ENCODE data around the gene LRRC47.

LRRC47 gene

DNA sequence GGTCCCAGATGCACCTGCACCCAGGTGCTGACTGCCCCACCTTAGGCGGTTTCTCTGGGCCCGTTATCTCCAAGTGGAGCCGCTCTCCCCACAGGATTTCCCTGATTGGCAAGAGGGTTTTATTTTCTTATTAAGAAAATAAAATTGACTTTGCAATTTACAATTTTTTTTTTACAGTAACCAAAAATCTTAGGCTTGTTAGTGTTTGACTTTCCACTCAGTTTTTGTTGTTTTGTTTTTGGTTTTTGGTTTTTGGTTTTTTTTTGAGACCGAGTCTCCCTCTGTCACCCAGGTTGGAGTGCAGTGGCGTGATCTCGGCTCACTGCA, 48.8 kb downstream of the LRRC47 start:
- DNase-seq: no peak
- no peak for ATAC-seq

DNA sequence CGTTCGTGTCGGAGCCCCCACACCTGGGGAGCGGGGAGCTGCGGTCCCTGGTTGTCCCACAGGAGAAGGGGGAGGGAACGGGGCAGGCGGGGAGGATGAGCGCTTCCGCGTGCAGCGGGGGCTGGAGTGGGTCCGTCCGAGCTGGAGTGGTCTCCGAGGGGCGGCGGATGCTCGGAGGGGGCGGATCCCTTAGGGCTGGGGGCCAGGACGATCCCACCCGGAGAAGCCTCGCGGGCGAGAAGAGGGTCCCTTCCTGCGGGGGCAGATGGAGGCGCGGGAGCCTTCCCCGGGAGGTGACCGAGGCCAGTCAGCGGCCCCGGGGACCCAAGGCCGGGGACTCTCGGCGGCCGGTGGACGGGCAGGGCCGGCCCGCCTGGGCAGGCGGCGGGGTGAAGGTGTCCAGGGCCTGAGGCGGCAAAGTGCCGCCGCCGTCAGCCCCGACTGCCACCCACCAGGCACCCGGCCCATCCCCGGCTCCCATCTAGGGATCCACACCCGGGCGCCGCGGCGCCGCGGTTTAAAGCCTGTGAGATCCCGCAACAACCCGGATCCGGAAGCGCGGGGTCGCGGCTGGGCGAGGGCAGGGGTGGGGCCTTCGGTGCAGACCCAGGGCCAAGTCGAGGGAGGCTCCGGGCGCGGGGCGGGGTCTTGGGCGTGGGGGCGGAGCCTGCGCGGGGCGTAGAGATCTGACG, 49.3 kb downstream of the LRRC47 start:
- peak; percentile 92 for DNase-seq
- peak; percentile 96 for ATAC-seq

- DNase-seq: no peak
- no peak for ATAC-seq
These were observed 49.9 kb downstream of the LRRC47 start for GRCh38 chr1:3746389-3746829.

DNA sequence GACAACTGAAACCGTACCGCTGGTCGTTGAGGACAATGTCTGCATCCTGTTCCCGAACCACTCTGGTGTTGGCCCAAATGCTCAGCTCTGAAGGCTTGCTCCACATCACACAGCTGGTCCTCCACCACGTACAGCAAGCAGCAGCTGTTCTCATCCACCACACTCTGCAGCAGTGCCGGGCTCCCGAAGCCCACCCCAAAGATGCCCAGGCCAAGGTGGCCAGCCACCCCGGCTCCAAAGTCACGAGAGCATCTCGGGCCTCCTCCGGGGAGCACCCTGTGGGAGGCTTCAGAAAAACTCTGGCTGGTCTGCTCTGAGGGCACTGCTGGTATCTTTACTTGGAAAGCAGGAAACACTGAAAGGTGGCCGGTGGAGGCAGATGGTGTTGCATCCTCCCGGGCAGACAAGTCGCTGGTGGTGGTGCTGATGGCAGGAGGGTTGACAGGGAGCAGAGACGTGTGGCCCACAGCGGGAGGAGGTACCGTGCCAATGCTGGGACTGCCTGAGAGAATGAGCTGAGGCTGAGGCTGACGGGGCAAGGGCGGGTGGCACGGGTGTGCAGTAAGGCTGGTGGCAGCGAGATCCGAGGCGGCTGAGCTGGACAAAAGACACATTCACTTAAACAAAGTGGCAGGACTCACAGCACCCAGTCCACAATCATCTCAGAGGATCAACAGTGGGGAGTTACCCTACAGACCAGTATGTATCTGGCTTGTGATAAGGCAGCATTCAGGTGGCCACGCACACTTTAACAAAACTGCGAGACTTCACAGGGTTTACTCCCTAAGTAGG, 50.5 kb downstream of the LRRC47 start:
- ATAC-seq (no peak), DNase-seq (no peak)

DNA sequence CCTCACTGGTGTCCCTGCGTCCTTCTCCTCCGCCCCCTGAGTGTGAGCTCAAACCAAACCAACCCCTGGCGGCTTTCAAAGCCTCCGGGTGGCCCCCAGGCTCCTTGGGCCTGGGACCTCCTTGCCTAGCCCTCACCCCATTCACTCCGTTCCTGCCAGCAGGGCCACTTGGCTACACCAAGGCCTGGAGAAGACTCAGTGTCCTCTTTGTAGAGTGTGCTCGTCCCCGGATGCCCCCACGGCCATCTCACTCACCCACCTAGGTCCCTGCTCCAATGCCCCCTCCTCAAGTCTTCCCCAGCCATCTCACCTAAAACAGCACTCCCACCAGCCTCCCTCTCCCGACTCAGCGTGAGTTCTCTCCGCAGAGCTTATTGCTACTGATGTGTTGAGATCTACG, 51.2 kb downstream of the LRRC47 start:
- DNase-seq (no peak), ATAC-seq (no peak)

DNA sequence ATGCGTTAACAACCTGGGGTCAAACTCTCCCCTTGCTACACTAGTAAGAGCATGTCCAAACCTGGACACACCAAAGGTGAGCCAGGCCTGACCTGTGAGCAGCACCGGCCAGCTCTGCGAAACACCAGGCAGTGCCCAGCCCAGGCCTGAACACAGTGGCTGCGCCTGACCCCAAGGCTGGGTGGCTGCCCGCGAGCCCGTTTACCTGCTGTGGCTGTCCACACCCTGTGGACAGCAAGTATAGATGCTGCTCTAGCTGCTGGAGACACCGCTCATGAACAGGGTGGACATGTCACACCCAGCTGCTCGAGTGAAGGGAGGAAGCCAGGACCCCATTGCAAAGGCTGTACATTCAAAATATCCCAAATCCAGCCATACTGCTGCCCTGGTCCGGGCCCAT, 51.7 kb downstream of the LRRC47 start:
- ATAC-seq (no peak), DNase-seq (no peak)

DNA sequence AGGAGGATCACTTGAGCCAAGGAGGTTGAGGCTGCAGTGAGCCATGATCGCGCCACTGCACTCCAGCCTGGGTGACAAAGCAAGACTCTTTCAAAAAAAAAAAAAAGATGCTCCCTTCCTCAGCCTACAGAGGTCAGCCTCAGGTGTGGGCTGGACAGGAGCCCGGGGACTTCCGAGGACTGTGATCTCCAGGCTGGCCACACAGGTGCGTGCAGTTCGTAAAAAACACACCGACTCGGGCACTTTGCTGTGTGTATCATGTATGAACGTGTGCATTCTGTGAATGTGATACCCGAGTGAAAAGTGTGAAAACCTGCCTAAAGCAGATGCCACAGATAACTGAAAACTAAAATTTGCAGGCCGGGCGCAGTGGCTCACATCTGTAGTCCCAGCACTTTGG, 52.5 kb downstream of the LRRC47 start:
- ATAC-seq: no peak
- no peak for DNase-seq

GRCh38 chr1:3743421-3743820, 52.9 kb downstream of the LRRC47 start:
- DNase-seq (no peak), ATAC-seq (no peak)

DNA sequence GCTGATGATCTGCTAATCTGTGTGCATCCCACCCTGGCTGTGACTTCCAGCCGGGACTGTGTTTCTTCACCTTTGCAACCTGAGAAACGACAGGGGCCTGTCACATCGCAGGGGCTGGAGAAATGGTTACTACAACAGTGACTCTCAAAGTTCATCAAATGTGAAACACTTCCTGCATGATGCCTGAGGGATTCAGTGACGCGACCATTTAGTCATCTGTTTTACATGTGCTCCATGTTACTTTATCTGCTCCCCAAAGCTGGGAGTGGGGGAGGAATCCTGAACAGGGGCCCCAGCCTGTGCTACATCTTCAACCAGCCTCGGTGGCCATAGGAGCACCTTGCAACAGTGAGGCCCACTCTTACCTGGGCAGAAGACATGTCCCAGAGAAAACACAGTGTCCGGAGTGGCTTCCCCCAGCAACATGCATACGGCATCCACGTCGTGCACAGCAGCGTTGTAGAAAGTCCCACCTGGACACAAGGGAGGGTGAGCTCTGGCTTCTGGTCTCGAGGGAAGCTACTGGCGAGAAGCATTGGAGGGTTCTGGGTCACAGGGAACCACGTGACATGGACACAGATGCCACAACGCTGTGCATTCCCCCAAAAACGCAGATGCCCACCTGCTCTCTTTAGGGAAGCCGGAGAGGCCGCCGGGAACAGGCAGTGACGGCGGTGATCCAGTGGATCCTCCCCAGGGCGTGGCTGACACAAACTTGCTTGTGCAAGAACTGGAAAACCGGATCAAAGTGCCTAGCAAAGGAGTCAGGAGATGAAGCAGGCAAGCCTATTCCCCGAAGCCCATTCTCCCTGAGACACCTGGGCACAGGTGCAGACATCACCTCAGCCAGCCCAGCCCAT, 53.6 kb downstream of the LRRC47 start:
- no peak for DNase-seq
- ATAC-seq: no peak

GRCh38 chr1:3741566-3742438, 54.5 kb downstream of the LRRC47 start:
- no peak for ATAC-seq
- no peak for DNase-seq

DNA sequence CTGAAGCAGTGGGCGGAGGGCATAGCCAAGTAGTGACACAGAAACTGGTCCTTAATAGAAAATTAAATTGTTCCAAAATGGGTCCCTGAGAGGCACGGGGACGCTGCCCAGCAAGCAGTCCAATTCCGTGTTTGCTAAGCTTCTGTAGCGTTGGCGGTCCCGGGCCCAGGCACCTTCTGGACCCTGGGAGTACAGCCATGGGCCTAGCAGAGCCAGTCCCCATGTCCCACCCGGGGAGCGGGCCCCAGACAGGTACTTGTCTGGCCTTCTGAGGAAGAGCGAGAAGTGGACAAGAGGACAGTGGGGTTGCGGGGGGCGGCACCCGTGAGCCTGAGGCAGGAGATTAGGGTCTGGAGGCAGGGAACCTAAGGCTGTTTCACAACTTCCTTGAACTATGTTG, 55.5 kb downstream of the LRRC47 start:
- ATAC-seq (no peak), DNase-seq (no peak)

GRCh38 chr1:3740042-3740441, 56.3 kb downstream of the LRRC47 start:
- no peak for ATAC-seq
- DNase-seq: no peak

DNA sequence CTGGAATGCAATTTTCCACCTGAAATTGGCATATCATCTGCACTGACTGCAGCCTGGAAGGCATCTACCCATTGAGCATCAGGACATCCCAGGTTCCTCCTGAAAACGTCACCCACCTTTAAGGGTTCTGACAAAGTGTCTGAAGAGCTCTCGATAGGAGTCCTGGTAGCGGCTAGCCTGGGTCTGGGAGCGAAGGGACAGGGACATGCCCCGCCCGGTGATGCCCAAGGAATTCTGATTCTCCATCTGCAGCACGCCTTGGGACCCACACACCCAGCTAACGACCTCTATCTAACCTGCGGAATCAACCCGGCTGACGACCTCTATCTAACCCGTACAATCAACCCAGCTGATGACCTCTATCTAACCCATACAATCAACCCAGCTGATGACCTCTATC, 57.4 kb downstream of the LRRC47 start:
- no peak for ATAC-seq
- DNase-seq: no peak

GRCh38 chr1:3736708-3737107, 59.6 kb downstream of the LRRC47 start:
- no peak for DNase-seq
- no peak for ATAC-seq

DNA sequence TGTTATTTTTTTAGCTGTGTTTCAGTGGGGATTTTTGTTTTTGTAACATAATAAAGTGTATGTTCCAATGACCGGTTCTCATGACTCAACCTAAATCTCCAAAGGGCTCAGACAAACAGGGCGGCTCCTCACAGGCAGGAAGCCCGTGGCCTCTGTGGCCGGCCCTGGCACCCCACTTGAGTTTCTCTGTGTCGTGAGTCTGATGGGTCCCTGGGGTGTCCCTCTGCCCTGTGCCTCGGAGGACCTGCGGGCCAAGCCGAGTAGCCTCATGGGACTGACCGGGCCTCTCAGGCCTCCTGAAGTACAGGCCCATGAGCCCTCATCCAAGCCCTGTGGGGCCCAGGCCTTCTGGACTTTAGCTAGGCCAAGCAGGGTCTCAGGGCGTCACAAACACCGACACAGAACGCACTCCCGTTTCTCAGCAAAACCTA, 60.2 kb downstream of the LRRC47 start:
- no peak for ATAC-seq
- DNase-seq: no peak

GRCh38 chr1:3735688-3736087, 60.6 kb downstream of the LRRC47 start:
- no peak for DNase-seq
- ATAC-seq: no peak

DNA sequence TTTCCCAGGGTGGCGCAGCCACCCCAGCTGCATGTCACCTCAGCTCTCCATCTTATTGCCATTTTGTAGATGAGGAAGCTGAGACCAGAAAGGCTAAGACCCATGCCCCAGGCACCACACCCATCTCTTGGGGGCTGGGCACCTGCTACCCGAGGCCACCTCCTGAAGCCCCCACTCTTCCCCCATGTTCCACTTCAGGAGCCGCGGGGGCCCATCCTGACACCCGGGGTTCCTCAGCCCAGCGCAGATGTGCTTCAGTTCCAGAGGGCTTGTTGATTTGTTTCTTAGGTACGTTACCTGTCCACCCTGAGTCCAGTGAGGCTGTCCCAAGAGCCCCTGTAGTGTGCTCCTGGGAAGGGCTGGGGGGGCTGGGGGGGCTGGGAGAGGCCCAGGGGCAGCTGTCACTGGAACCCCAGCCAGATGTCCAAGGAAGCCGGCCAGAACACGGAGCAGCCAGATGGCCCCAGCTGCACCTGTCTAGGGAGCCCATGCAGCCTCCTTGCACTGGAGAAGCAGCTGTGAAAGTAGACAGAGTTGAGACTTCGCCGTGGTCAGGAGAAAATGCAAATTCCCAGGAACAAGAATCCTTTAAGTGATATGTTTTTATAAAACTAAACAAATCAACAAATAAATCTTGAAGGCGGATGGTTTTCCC, 61.1 kb downstream of the LRRC47 start:
- DNase-seq (no peak), ATAC-seq (no peak)

GRCh38 chr1:3734602-3735001, 61.7 kb downstream of the LRRC47 start:
- DNase-seq: no peak
- no peak for ATAC-seq

DNA sequence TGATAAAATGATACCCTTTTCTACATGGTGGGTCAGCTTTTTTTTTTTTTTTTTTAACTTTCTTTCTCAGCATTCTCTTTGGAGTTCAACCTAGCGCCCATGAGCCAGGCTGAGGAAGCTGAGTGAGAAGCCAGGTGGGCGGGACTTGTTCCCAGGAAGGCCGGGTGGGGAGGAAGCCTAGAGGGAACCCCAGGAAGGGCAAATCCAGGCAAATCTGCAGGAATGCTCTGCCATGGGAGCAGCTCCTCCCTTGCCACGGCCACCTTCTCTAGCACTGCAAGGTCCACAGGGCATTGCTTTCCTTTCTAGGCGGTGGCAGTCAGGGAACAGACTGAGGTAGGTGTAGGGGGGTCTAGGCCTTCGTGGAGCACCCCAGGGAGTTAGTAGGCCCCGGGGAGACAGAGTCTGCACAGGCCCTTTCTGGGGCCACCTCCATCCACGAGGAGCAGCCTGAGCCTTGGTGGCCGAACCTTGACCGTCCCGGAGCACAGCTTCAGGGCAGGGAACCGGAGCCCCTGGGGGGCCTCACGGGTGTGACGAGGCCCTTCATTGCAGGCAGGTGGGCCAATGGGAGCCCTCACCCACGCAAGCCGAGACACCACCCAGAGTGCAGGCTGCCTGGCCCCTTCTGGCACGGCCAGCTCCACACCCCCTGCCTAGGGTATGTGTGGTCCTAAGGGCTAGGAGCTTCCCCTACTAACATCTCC, 62.3 kb downstream of the LRRC47 start:
- ATAC-seq: no peak
- DNase-seq: no peak

DNA sequence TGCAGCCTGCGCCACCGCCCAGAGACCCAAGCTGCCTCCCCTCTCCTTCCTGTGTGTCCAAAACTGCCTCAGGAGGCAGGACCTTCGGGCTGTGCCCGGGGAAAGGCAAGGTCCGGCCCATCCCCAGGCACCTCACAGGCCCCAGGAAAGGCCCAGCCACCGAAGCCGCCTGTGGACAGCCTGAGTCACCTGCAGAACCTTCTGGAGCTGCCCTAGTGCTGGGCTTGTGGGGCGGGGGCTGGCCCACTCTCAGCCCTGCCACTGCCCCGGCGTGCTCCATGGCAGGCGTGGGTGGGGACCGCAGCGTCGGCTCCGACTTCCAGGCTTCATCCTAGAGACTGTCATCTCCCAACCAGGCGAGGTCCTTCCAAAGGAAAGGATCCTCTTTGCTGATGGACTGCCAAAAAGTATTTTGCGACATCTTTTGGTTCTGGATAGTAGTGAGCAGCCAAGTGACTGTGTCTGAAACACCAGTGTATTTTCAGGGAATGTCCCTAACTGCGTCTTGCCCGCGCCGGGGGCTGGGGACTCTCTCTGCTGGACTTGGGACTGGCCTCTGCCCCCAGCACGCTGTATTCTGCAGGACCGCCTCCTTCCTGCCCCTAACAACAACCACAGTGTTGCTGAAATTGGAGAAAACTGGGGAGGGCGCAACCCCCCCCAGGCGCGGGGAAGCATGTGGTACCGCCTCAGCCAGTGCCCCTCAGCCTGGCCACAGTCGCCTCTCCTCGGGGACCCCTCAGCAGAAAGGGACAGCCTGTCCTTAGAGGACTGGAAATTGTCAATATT, 63.0 kb downstream of the LRRC47 start:
- DNase-seq (no peak), ATAC-seq (no peak)

Measured in stimulated activated naive CD8-positive, alpha-beta T cell treated with anti-CD3 and anti-CD28 coated beads, Interleukin-15, Interleukin-2, amounts not matched to agents 100 U/mL and 50 U/mL, for 24 hours (primary cell).